Retinal pigment epithelial cell (primary cell): ENCODE data around the gene TUB.

ENCODE experiments used
- DNase-seq: peaks from one replicate; pipeline ENCODE4 v3.0.0-alpha.2; 2010; ENCODE audit warnings: low read depth
- H3K4me3 ChIP-seq: 2 replicates; pipeline ENCODE4 v1.5.1; 2011; ENCODE audit warnings: mild to moderate bottlenecking, low read length, control low read depth, moderate library complexity
- TF ChIP-seq, protein P1 (sequence below): conservative IDR thresholded peaks from 2 replicates; pipeline ENCODE4 v1.5.1; 2011; ENCODE audit warnings: low read depth, low read length, control low read depth, inconsistent platforms

TUB gene

DNA sequence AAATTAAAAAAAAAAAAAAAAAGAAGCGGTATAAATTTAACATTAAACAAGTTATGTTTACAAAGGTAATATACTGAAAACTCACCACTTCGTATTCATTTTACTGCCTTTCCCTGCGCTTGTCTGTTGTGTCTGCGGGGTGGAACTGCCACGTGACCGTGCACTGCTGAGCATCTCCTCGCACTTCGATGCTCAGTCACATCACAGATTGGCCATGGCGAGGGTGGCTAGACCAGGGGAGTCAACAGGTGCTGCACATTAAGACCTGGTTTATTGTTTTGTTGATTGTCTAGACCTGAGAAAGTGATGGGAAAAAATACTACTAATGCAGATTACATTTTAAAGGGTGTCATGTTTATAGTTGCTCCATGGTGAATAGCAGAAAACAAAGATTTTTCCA is 22.8 kb upstream of the TUB start:
- H3K4me3 ChIP-seq: no peak overlapping the region
- DNase-seq: no peak
- TF ChIP-seq, protein P1, sequence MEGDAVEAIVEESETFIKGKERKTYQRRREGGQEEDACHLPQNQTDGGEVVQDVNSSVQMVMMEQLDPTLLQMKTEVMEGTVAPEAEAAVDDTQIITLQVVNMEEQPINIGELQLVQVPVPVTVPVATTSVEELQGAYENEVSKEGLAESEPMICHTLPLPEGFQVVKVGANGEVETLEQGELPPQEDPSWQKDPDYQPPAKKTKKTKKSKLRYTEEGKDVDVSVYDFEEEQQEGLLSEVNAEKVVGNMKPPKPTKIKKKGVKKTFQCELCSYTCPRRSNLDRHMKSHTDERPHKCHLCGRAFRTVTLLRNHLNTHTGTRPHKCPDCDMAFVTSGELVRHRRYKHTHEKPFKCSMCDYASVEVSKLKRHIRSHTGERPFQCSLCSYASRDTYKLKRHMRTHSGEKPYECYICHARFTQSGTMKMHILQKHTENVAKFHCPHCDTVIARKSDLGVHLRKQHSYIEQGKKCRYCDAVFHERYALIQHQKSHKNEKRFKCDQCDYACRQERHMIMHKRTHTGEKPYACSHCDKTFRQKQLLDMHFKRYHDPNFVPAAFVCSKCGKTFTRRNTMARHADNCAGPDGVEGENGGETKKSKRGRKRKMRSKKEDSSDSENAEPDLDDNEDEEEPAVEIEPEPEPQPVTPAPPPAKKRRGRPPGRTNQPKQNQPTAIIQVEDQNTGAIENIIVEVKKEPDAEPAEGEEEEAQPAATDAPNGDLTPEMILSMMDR: no peak

DNA sequence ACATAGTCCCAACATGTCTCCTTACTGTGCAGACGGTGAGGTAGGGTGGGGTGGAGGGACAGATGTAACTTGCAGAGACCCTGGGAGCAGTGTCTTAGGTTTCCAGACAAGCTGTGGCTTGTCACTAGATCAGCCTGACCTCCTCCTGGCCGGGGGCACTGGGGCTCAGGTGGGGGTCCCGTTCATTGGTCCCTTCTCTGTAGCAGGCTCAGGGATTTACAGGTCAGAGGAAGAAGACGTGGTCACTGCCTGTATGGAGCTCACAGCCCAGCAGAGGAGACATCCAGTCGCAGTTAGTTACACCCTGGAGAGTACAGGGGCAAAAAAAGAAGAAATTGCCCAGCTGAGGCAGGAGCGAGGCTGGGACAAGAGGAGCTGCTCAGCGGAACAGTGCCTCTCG is 22.0 kb upstream of the TUB start:
- TF ChIP-seq, protein P1: no peak
- no peak for DNase-seq
- no peak overlapping the region for H3K4me3 ChIP-seq

DNA sequence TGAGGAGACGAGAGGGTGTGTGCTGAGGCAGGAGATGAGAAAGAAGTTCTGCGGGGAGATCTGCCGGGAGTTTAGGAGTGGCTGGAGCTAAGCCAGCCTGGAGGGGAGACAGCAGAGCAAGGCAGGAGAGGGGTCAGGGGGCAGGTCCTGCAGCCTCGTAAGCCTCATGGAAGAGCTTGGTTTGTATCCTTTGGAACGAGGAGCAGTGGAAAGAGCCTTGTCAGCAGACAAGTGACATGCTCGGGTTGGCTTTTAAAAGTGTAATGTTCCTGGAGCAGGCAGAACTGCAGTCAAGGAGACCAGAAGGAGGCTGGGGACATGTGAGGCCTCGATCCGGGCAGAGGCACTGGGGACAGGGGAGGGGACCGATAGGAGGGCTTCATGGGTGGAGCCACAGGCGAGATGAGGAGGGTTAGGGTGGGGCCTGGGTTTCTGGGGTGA is 21.4 kb upstream of the TUB start:
- TF ChIP-seq, protein P1: no peak
- H3K4me3 ChIP-seq: no peak overlapping the region
- no peak for DNase-seq

DNA sequence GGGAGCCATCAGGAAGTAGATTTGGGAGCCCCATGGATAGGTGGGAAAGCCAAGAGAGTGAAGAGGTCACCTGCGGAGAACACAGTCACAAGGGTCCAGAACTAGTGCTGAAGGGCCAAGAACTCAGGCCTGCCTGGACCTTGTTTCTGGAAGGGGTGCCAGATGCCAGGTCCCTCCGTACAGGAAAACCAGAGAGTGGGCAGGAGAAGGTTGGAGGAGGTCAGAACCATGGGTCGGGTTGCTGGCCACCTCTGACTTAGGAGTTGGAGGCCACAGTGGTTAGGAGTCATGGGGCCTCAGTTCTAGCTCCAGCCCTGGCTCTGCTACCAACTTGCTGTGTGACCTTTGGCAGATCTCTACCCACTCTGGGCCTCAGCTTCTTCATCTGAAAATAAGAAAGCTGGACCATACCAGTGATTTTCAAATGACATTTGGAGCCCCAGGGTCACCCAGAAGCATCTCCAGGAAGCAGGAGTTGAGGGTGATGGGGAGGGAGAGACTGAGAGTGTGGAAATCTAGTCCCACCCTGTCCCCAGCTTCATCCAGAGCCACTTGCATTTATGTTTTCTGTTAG is 20.8 kb upstream of the TUB start:
- TF ChIP-seq, protein P1: no peak
- H3K4me3 ChIP-seq: no peak overlapping the region
- DNase-seq: no peak

DNA sequence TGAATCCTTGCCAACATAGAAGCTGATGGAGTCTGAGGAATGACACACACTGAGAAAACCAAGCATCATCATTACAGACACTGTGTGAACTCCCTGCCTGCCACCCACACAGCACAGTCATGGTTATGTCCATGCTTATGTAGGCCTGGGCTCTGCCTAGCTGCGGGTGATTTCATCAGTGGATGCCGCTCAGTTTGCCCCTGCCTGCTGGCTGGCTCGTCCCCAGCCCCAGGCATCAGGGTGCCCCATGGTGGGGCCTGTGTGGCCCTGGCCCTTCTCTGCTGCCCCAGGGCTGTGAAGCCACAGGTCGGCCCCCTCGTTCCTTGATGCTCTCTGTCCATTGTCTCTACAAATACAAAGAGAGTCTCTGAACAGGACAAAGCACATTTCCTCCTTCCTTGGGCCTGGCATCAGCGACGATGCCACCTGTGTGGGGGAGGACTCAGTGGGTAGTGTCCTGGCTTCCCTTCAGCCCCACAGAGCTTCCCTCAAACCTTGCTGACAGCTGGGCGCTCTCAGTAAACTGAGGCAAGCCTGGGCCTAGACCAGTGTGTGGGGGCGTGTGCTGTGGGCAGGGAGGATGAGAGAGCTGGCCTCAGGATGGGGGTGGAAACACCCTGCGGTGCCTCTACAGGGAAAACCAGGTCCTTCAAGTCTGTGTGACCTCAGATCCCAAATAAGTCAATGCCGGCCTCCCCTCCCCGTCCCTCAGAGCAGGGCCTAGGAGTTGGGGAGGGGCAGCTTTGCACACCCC is 20.0 kb upstream of the TUB start:
- no peak overlapping the region for H3K4me3 ChIP-seq
- TF ChIP-seq, protein P1: no peak
- no peak for DNase-seq

DNA sequence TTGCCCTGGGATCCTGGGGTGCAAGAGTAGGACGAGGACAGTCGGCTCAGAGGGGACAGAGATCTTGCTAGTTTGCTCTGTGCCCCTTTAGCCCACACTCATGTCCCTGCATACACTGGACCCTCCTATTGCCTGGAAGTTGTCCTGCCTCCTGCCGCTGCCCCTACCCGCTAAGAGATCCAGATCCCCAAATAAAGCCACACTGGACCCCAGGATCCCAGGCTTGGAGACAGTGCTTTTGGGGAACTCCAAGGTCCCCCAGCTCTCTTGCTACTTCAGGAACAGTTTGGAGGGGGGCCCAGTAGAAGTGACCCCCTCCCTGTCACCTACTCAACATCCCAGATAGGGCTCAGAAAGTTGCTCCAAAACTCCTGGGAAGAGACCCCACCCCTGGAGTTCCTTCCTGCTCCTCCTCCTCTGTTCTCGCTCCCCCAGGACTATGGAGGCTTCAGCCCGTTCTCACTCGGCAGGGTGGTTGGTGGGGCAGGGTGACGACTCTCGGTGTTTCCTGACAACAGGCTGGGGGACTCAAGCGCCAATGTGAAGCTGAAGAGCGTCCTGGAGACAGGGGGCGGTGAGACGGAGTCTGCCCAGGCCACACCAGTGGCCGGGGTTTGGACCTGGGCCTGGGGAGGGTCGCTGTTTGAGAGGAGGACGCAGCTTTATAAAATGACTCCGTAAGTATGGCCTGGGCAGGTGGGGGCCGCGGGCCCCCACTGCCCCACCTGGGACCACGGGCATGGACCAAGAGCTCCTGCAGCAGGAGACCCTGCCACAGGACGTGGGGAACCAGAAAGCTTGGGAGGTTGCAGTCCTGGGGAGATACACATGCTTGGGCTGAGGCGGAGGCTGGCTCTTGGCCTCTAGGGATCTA is 19.2 kb upstream of the TUB start:
- TF ChIP-seq, protein P1: no peak
- DNase-seq: no peak

More for the DNA sequence above, 19.2 kb upstream of the TUB start:
- no peak overlapping the region for H3K4me3 ChIP-seq
